K562 (cell line): Measurements from ENCODE around the gene RAVER2. TPM values are rescaled to one million over a fixed set of nuclear protein-coding genes. Genes with fewer than 3 reads are reported as not detected.

Experiments
- BRF1 ChIP-seq: IDR thresholded peaks from 3 replicates; pipeline ENCODE4 v1.6.1; 2011; ENCODE audit warnings: borderline replicate concordance, mild to moderate bottlenecking; ENCODE audit not compliant: insufficient read length; ENCODE audit errors: extremely low read depth
- CBX1 ChIP-seq: sonication (generic); IDR thresholded peaks from 2 replicates; pipeline ENCODE4 v1.6.1; 2016; ENCODE audit warnings: antibody characterized with exemption, low read depth, mild to moderate bottlenecking
- NEUROD1 ChIP-seq: fragments of 150-350 bp; IDR thresholded peaks from 2 replicates; pipeline ENCODE4 v1.6.1; 2014; ENCODE audit warnings: borderline replicate concordance, low read length, low read depth; ENCODE audit not compliant: partially characterized antibody
- NR2C1 ChIP-seq, 2 experiments: fragments of 450-650 bp; IDR thresholded peaks; 2 replicates each; pipeline ENCODE4 v1.6.1; 2017; ENCODE audit warnings: mild to moderate bottlenecking in 2 of 2, antibody characterized with exemption in 1 of 2, inconsistent platforms in 1 of 2, missing compliant biosample characterization in 1 of 2, missing genetic modification characterization in 1 of 2
- SFPQ ChIP-seq: fragments of 200-400 bp; formaldehyde crosslinking; IDR thresholded peaks from 2 replicates; pipeline ENCODE4 v1.6.1; 2017; ENCODE audit warnings: mild to moderate bottlenecking, low read depth, low read length, moderate library complexity
- SIX5 ChIP-seq, 2 experiments: IDR thresholded peaks; 2 replicates each; pipeline ENCODE4 v1.6.1; 2011; ENCODE audit warnings: low read length in 2 of 2, borderline replicate concordance in 1 of 2, low read depth in 1 of 2, mild to moderate bottlenecking in 1 of 2, moderate library complexity in 1 of 2; ENCODE audit not compliant: insufficient read depth in 1 of 2
- ZNF143 ChIP-seq: sonication (generic); formaldehyde crosslinking; IDR thresholded peaks from 2 replicates; pipeline ENCODE4 v1.9.0; 2022; ENCODE audit warnings: mild to moderate bottlenecking, missing genetic modification reagents
- ZNF277 ChIP-seq: fragments of 250-450 bp; sonication (Bioruptor Pico); IDR thresholded peaks from 2 replicates; pipeline ENCODE4 v1.8.0; 2022; ENCODE audit warnings: inconsistent platforms, mild to moderate bottlenecking, moderate library complexity, borderline replicate concordance
- ZNF318 ChIP-seq, 2 experiments: fragments of 450-650 bp; IDR thresholded peaks; 2 replicates each; pipeline ENCODE4 v1.6.1; 2016; ENCODE audit warnings: mild to moderate bottlenecking in 2 of 2, borderline replicate concordance in 1 of 2, low read depth in 1 of 2, moderate library complexity in 1 of 2
- polyA plus RNA-seq, 8 experiments: library from polyadenylated mRNA; depleted of rRNA in 4 of 8; stranded (reverse) in 5 of 8; unstranded in 3 of 8; fragments of >200 nt; fragmentation: Nextera tagmentation in 2 of 8; fragmentation: Illumina TruSeq in 1 of 8; extraction: Ambion mirVana in 2 of 8; extraction: Trizol in 1 of 8; gene quantifications; 2 replicates each; pipeline versions ENCODE4 v1.2.1 to v1.2.3, GENCODE V29; 2011 to 2014; ENCODE audit warnings: inconsistent platforms in 1 of 8, missing spikeins in 1 of 8
- total RNA-seq, 7 experiments: library from RNA; depleted of rRNA in 6 of 7; stranded (reverse); fragments of >200 nt in 6 of 7; fragmentation: Illumina TruSeq in 2 of 7; extraction: Trizol in 2 of 7; gene quantifications; 2 replicates each; pipeline versions ENCODE4 v1.2.1 to v1.2.3, GENCODE V29; 2011 to 2021; ENCODE audit warnings: low replicate concordance in 1 of 7
- TF ChIP-seq, protein P1 (sequence below): fragments of 450-650 bp; formaldehyde crosslinking; conservative IDR thresholded peaks from 2 replicates; pipeline ENCODE4 v1.4.0; 2022; ENCODE audit warnings: mild to moderate bottlenecking, missing genetic modification characterization

The RAVER2 gene
- total and polyA plus RNA-seq, 9 of the 15 experiments (the other 6 are each of a cell fraction or from before 2014, with no cell fraction given), result 1.8 to 6.1 (median 4.4) TPM

GRCh38 chr1:64823691-64824476, 79.0 kb downstream of the RAVER2 start (continued):
- TF ChIP-seq SIX5 (IDR thresholded peaks at IDR 0.05; ENCODE audit: borderline replicate concordance in 1 of 2, insufficient read depth in 1 of 2, low read depth in 1 of 2, low read length in 2 of 2) (no peak), ZNF318 (IDR thresholded peaks at IDR 0.05; ENCODE audit: borderline replicate concordance in 1 of 2, low read depth in 1 of 2) (no peak), BRF1 (no peak), NEUROD1 (no peak), CBX1 (no peak), ZNF143 (CRISPR knock-in tag) (no peak), ZNF277 (CRISPR knock-in tag) (no peak), NR2C1 (IDR thresholded peaks at IDR 0.05) (no peak), NR2C1 (tag; IDR thresholded peaks at IDR 0.05) (no peak), SFPQ (no peak)
- TF ChIP-seq, protein P1, sequence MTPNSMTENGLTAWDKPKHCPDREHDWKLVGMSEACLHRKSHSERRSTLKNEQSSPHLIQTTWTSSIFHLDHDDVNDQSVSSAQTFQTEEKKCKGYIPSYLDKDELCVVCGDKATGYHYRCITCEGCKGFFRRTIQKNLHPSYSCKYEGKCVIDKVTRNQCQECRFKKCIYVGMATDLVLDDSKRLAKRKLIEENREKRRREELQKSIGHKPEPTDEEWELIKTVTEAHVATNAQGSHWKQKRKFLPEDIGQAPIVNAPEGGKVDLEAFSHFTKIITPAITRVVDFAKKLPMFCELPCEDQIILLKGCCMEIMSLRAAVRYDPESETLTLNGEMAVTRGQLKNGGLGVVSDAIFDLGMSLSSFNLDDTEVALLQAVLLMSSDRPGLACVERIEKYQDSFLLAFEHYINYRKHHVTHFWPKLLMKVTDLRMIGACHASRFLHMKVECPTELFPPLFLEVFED (CRISPR knock-in tag), result no peak
